GM23248 (cell line): ENCODE measurements around the gene TUNAR. TPM values are rescaled to one million over a fixed set of nuclear protein-coding genes. Genes with fewer than 3 reads are reported as not detected.

ENCODE experiments used
- DNase-seq: peaks from one replicate; pipeline ENCODE4 v3.0.0-alpha.2; 2015
- H2AFZ ChIP-seq: fragments of 200-600 bp; sonication (generic); 2 replicates; pipeline ENCODE4 v1.6.1; 2016; ENCODE audit warnings: antibody characterized with exemption
- H3F3A ChIP-seq: fragments of 200-600 bp; sonication (generic); 2 replicates; pipeline ENCODE4 v1.6.1; 2016; ENCODE audit warnings: mild to moderate bottlenecking, antibody characterized with exemption, mixed run types; ENCODE audit not compliant: insufficient read depth
- H3K27ac ChIP-seq: fragments of 200-600 bp; sonication (generic); 2 replicates; pipeline ENCODE4 v1.5.1; 2016; ENCODE audit warnings: mild to moderate bottlenecking
- H3K27me3 ChIP-seq: fragments of 200-600 bp; sonication (generic); replicated peaks from 2 replicates; pipeline ENCODE4 v1.6.1; 2016; ENCODE audit warnings: mild to moderate bottlenecking; ENCODE audit not compliant: insufficient read depth
- H3K36me3 ChIP-seq: fragments of 200-600 bp; sonication (generic); 2 replicates; pipeline ENCODE4 v1.6.1; 2016; ENCODE audit warnings: low read depth, mild to moderate bottlenecking
- H3K4me1 ChIP-seq: fragments of 200-600 bp; sonication (generic); 2 replicates; pipeline ENCODE4 v1.6.1; 2016; ENCODE audit warnings: mild to moderate bottlenecking; ENCODE audit not compliant: insufficient read depth
- H3K4me2 ChIP-seq: fragments of 200-600 bp; sonication (generic); one replicate; pipeline ENCODE4 v1.6.1; 2016; ENCODE audit warnings: mild to moderate bottlenecking; ENCODE audit not compliant: unreplicated experiment
- H3K4me3 ChIP-seq: fragments of 200-600 bp; sonication (generic); 2 replicates; pipeline ENCODE4 v1.5.1; 2016; ENCODE audit warnings: mild to moderate bottlenecking
- H3K79me2 ChIP-seq: fragments of 200-600 bp; sonication (generic); 2 replicates; pipeline ENCODE4 v1.6.1; 2016; ENCODE audit warnings: mild to moderate bottlenecking; ENCODE audit not compliant: insufficient read depth
- H3K9ac ChIP-seq: fragments of 200-600 bp; sonication (generic); 2 replicates; pipeline ENCODE4 v1.6.1; 2016; ENCODE audit warnings: mild to moderate bottlenecking
- H3K9me2 ChIP-seq: fragments of 200-600 bp; sonication (generic); 2 replicates; pipeline ENCODE4 v1.6.1; 2016; ENCODE audit warnings: mixed run types, mild to moderate bottlenecking, moderate library complexity; ENCODE audit not compliant: insufficient read depth
- H3K9me3 ChIP-seq: fragments of 200-600 bp; sonication (generic); one replicate; pipeline ENCODE4 v1.6.1; 2017; ENCODE audit warnings: low read depth
- H4K20me1 ChIP-seq: fragments of 200-600 bp; sonication (generic); 2 replicates; pipeline ENCODE4 v1.6.0; 2016; ENCODE audit not compliant: insufficient read depth
- EZH2 ChIP-seq: fragments of 200-600 bp; sonication (generic); IDR thresholded peaks from 2 replicates; pipeline ENCODE4 v1.6.1; 2018; ENCODE audit warnings: antibody characterized with exemption, mild to moderate bottlenecking; ENCODE audit not compliant: insufficient read depth, poor library complexity, severe bottlenecking
- EZH2phosphoT487 ChIP-seq: fragments of 200-600 bp; sonication (generic); IDR thresholded peaks from 2 replicates; pipeline ENCODE4 v1.6.1; 2018; ENCODE audit warnings: antibody characterized with exemption, moderate library complexity, mild to moderate bottlenecking, low read depth; ENCODE audit not compliant: insufficient read depth
- WGBS, 2 experiments: methylation state at CpG; one replicate each; pipeline ENCODE4 v1.1.6; 2015 to 2017; ENCODE audit warnings: low lambda C conversion rate in 2 of 2, low coverage in 1 of 2; ENCODE audit errors: missing lambda C conversion rate in 2 of 2; 5-methylcytosine and 5-hydroxymethylcytosine counted together
- in situ Hi-C: fragments of 300-500 bp; cut with MboI; formaldehyde crosslinking; loops from 2 replicates; pipeline ENCODE4 v1.15.0; 2020
- polyA plus RNA-seq: library from polyadenylated mRNA; unstranded; fragments of >200 nt; fragmentation: Nextera tagmentation; extraction: Ambion mirVana; gene quantifications from 2 replicates; pipeline ENCODE4 v1.2.1, GENCODE V29; 2016
- total RNA-seq: library from RNA; depleted of rRNA; stranded (reverse); fragments of >200 nt; shearing (Covaris generic); gene quantifications from 2 replicates; pipeline ENCODE4 v1.2.3, GENCODE V29; 2014

Gene TUNAR
- total and polyA plus RNA-seq, 2 experiments from 2014 or later: not detected

GRCh38 chr14:95863295-95863694 lies 13.3 kb upstream of the TUNAR start:
- Histone ChIP-seq H3F3A (no peaks in the 10 kb centered on the region), H3K79me2 (no peaks in the 10 kb centered on the region), H3K4me2 (no peak overlapping the region), H3K4me1 (no peaks in the 10 kb centered on the region), H2AFZ (no peak overlapping the region), H3K9ac (no peak overlapping the region), H3K9me2 (no peaks in the 10 kb centered on the region), H4K20me1 (no peaks in the 10 kb centered on the region), H3K4me3 (no peak overlapping the region), H3K27me3 (peaks cover 5% of the 10 kb centered on the region; the same call in 1 of the 2 replicates), H3K9me3 (no peaks in the 10 kb centered on the region), H3K36me3 (no peaks in the 10 kb centered on the region), H3K27ac (no peak overlapping the region)
- 11 to 23% methylated on average over 4 of the region's 4 CpGs for WGBS, 2 experiments
- no peak for TF ChIP-seq EZH2phosphoT487
- TF ChIP-seq EZH2: no peak
- DNase-seq: no peak
- in situ Hi-C loops: no loop called here

- in situ Hi-C loops: no loop called here
- WGBS, 2 experiments: 36 to 39% methylated on average over 6 of the region's 6 CpGs
- Histone ChIP-seq H3K36me3 (no peaks in the 10 kb centered on the region), H3F3A (no peaks in the 10 kb centered on the region), H3K9me3 (no peaks in the 10 kb centered on the region), H3K9me2 (no peaks in the 10 kb centered on the region), H3K27ac (no peak overlapping the region), H3K4me1 (no peaks in the 10 kb centered on the region), H3K27me3 (peaks cover 27% of the 10 kb centered on the region), H3K79me2 (no peaks in the 10 kb centered on the region), H3K4me3 (no peak overlapping the region), H2AFZ (no peak overlapping the region), H3K9ac (no peak overlapping the region), H4K20me1 (no peaks in the 10 kb centered on the region), H3K4me2 (no peak overlapping the region)
- no peak for TF ChIP-seq EZH2
- no peak for TF ChIP-seq EZH2phosphoT487
- DNase-seq: no peak
These were observed 6.9 kb upstream of the TUNAR start for GRCh38 chr14:95869776-95870175.

GRCh38 chr14:95870772-95871171 lies 5.9 kb upstream of the TUNAR start:
- no peak overlapping the region for H3K4me2 ChIP-seq
- 60% methylated on average over 7 of the region's 7 CpGs for WGBS, 2 experiments
- in situ Hi-C loops: no loop called here
- no peak overlapping the region for H3K4me3 ChIP-seq
- H3K36me3 ChIP-seq: no peaks in the 10 kb centered on the region
- no peaks in the 10 kb centered on the region for H3K9me3 ChIP-seq
- no peaks in the 10 kb centered on the region for H3F3A ChIP-seq
- no peak for TF ChIP-seq EZH2
- TF ChIP-seq EZH2phosphoT487: no peak
- H3K27me3 ChIP-seq: peaks cover 27% of the 10 kb centered on the region
- H3K9me2 ChIP-seq: no peaks in the 10 kb centered on the region
- no peaks in the 10 kb centered on the region for H3K4me1 ChIP-seq
- H4K20me1 ChIP-seq: no peaks in the 10 kb centered on the region
- H3K79me2 ChIP-seq: no peaks in the 10 kb centered on the region
- DNase-seq: no peak
- no peak overlapping the region for H2AFZ ChIP-seq
- H3K27ac ChIP-seq: no peak overlapping the region
- no peak overlapping the region for H3K9ac ChIP-seq

- no peaks in the 10 kb centered on the region for H3F3A ChIP-seq
- H3K27ac ChIP-seq: no peak overlapping the region
- H3K9me3 ChIP-seq: no peaks in the 10 kb centered on the region
- no peaks in the 10 kb centered on the region for H4K20me1 ChIP-seq
- TF ChIP-seq EZH2 (no peak), EZH2phosphoT487 (no peak)
- no peak overlapping the region for H3K9ac ChIP-seq
- H3K4me2 ChIP-seq: no peak overlapping the region
- DNase-seq: no peak
- no peaks in the 10 kb centered on the region for H3K9me2 ChIP-seq
- in situ Hi-C loops: no loop called here
- no peaks in the 10 kb centered on the region for H3K79me2 ChIP-seq
- H3K27me3 ChIP-seq: peaks cover 27% of the 10 kb centered on the region
- no peak overlapping the region for H3K4me3 ChIP-seq
- H3K36me3 ChIP-seq: no peaks in the 10 kb centered on the region
- H3K4me1 ChIP-seq: no peaks in the 10 kb centered on the region
- H2AFZ ChIP-seq: no peak overlapping the region
- 33 to 44% methylated on average over 4 of the region's 4 CpGs for WGBS, 2 experiments
These were observed 5.1 kb upstream of the TUNAR start for GRCh38 chr14:95871531-95871930.

- H3K4me2 ChIP-seq: no peak overlapping the region
- no peak overlapping the region for H3K9ac ChIP-seq
- no peak overlapping the region for H3K4me3 ChIP-seq
- no peaks in the 10 kb centered on the region for H4K20me1 ChIP-seq
- no peaks in the 10 kb centered on the region for H3K9me3 ChIP-seq
- H3F3A ChIP-seq: no peaks in the 10 kb centered on the region
- TF ChIP-seq EZH2: no peak
- no peaks in the 10 kb centered on the region for H3K79me2 ChIP-seq
- WGBS, 2 experiments: 25 to 33% methylated on average over 3 of the region's 3 CpGs
- DNase-seq: no peak
- no peaks in the 10 kb centered on the region for H3K4me1 ChIP-seq
- no peak overlapping the region for H2AFZ ChIP-seq
- H3K9me2 ChIP-seq: no peaks in the 10 kb centered on the region
- no peak overlapping the region for H3K27ac ChIP-seq
- H3K27me3 ChIP-seq: peaks cover 31% of the 10 kb centered on the region
- H3K36me3 ChIP-seq: no peaks in the 10 kb centered on the region
- in situ Hi-C loops: no loop called here
These were observed 3.9 kb upstream of the TUNAR start for GRCh38 chr14:95872777-95873176.
